IMR-90 (cell line): ENCODE measurements around the gene RNF223. TPM values are rescaled to one million over a fixed set of nuclear protein-coding genes. Genes with fewer than 3 reads are reported as not detected.

Experiments
- ATAC-seq: fragments of 200-7000 bp; cut with Tn5 transposase; 2 replicates; pipeline ENCODE4 v1.9.1; 2020; ENCODE audit warnings: low read depth, mild to moderate bottlenecking, moderate library complexity
- BruUV-seq: library from RNA; stranded (reverse); fragments of 400-500 nt; replicated peaks from 2 replicates; lab custom pipeline; 2021; lab: Mats Ljungman, UMichigan
- CTCF ChIA-PET: fragments of 300-600 bp; formaldehyde crosslinking; extraction: SDS; loops from one replicate; lab custom pipeline; 2021; ENCODE audit warnings: antibody characterized with exemption; lab: Yijun Ruan, JAX
- POLR2A ChIA-PET: fragments of 300-600 bp; sonication (Branson Sonifier 250); formaldehyde crosslinking; loops from one replicate; lab custom pipeline; 2022; ENCODE audit warnings: antibody characterized with exemption; ENCODE audit not compliant: unreplicated experiment; lab: Charles Lee
- DNase-seq: peaks from one replicate; pipeline ENCODE4 v3.0.0; 2013
- H2AFZ ChIP-seq: replicated peaks from 2 replicates; pipeline ENCODE3; 2013; ENCODE audit warnings: low read length, mild to moderate bottlenecking; ENCODE audit not compliant: poor library complexity
- H2AK5ac ChIP-seq: 2 replicates; pipeline ENCODE4 v1.6.1; 2013; ENCODE audit warnings: low read depth, low read length, inconsistent platforms
- H2AK9ac ChIP-seq: replicated peaks from 2 replicates; pipeline ENCODE3; 2013; ENCODE audit warnings: mild to moderate bottlenecking, low read depth, low read length, moderate library complexity; ENCODE audit not compliant: poor library complexity
- H2BK120ac ChIP-seq: 2 replicates; pipeline ENCODE4 v1.6.1; 2013; ENCODE audit warnings: low read depth, low read length, inconsistent platforms
- H2BK15ac ChIP-seq: 3 replicates; pipeline ENCODE4 v1.6.1; 2013; ENCODE audit warnings: low read depth, low read length, inconsistent platforms
- H2BK20ac ChIP-seq: 2 replicates; pipeline ENCODE4 v1.6.1; 2013; ENCODE audit warnings: low read depth, mild to moderate bottlenecking, inconsistent platforms, low read length, moderate library complexity
- H2BK5ac ChIP-seq: 2 replicates; pipeline ENCODE4 v1.6.1; 2013; ENCODE audit warnings: mild to moderate bottlenecking, low read depth, low read length, inconsistent platforms; ENCODE audit not compliant: poor library complexity, severe bottlenecking
- H3K14ac ChIP-seq: replicated peaks from 2 replicates; pipeline ENCODE4 v1.6.1; 2013; ENCODE audit warnings: low read depth, low read length, inconsistent platforms
- H3K18ac ChIP-seq: 2 replicates; pipeline ENCODE4 v1.6.1; 2013; ENCODE audit warnings: low read depth, low read length, control low read depth
- H3K23ac ChIP-seq: 2 replicates; pipeline ENCODE4 v1.6.1; 2013; ENCODE audit warnings: low read depth, low read length, inconsistent platforms
- H3K27ac ChIP-seq: 2 replicates; pipeline ENCODE4 v1.5.1; 2013; ENCODE audit warnings: mild to moderate bottlenecking, control low read depth, low read length; ENCODE audit not compliant: insufficient read depth
- H3K27me3 ChIP-seq: 2 replicates; pipeline ENCODE4 v1.6.1; 2013; ENCODE audit warnings: low read length; ENCODE audit not compliant: control insufficient read depth, insufficient read depth
- H3K36me3 ChIP-seq: 2 replicates; pipeline ENCODE4 v1.6.1; 2013; ENCODE audit warnings: low read length, mixed read lengths; ENCODE audit not compliant: control insufficient read depth, insufficient read depth
- H3K4ac ChIP-seq: 2 replicates; pipeline ENCODE4 v1.6.1; 2013; ENCODE audit warnings: low read depth, low read length, inconsistent platforms
- H3K4me1 ChIP-seq: 2 replicates; pipeline ENCODE4 v1.6.1; 2013; ENCODE audit warnings: low read length, mixed read lengths; ENCODE audit not compliant: control insufficient read depth, insufficient read depth
- H3K4me2 ChIP-seq: 2 replicates; pipeline ENCODE4 v1.6.1; 2013; ENCODE audit warnings: low read depth, mild to moderate bottlenecking, control low read depth, low read length, moderate library complexity
- H3K4me3 ChIP-seq: 2 replicates; pipeline ENCODE4 v1.5.1; 2013; ENCODE audit warnings: low read depth, mild to moderate bottlenecking, control low read depth, low read length, moderate library complexity; ENCODE audit not compliant: insufficient read depth
- H3K56ac ChIP-seq: 2 replicates; pipeline ENCODE4 v1.6.1; 2013; ENCODE audit warnings: low read length, inconsistent platforms; ENCODE audit not compliant: insufficient read depth; ENCODE audit errors: extremely low read depth
- H3K79me1 ChIP-seq, 2 experiments: 2 replicates each; pipeline ENCODE4 v1.6.1; 2013; ENCODE audit warnings: low read length in 2 of 2, inconsistent platforms in 1 of 2, low read depth in 1 of 2
- H3K9ac ChIP-seq: 2 replicates; pipeline ENCODE4 v1.6.1; 2013; ENCODE audit warnings: low read depth, low read length, control low read depth
- H3K9me1 ChIP-seq: 2 replicates; pipeline ENCODE4 v1.6.1; 2013; ENCODE audit warnings: low read length, inconsistent platforms; ENCODE audit not compliant: insufficient read depth
- H3K9me3 ChIP-seq: 2 replicates; pipeline ENCODE4 v1.6.1; 2013; ENCODE audit warnings: low read length; ENCODE audit not compliant: control insufficient read depth, insufficient read depth
- H4K20me1 ChIP-seq: 2 replicates; pipeline ENCODE4 v1.6.1; 2013; ENCODE audit warnings: low read length, inconsistent platforms; ENCODE audit not compliant: insufficient read depth
- H4K5ac ChIP-seq: 2 replicates; pipeline ENCODE4 v1.6.1; 2013; ENCODE audit warnings: mild to moderate bottlenecking, low read depth, low read length, control low read depth
- H4K8ac ChIP-seq, 2 experiments: 2 replicates each; pipeline ENCODE4 v1.6.1; 2013; ENCODE audit warnings: low read depth in 2 of 2, low read length in 2 of 2, control low read depth in 1 of 2, inconsistent platforms in 1 of 2
- H4K91ac ChIP-seq: 2 replicates; pipeline ENCODE4 v1.6.1; 2013; ENCODE audit warnings: low read depth, low read length, inconsistent platforms; ENCODE audit not compliant: insufficient read depth
- ELK1 ChIP-seq: fragments of 150-350 bp; IDR thresholded peaks from 2 replicates; pipeline ENCODE4 v1.6.1; 2016; ENCODE audit warnings: low read depth, mild to moderate bottlenecking, low read length, moderate library complexity, borderline replicate concordance
- FOS ChIP-seq: fragments of 150-350 bp; IDR thresholded peaks from 2 replicates; pipeline ENCODE4 v1.6.1; 2016; ENCODE audit warnings: low read depth, low read length
- MAFK ChIP-seq: IDR thresholded peaks from 2 replicates; pipeline ENCODE4 v1.6.1; 2012; ENCODE audit warnings: low read depth, low read length, improper control_type of control experiment
- WGBS, 2 experiments: methylation state at CpG; one replicate each; pipeline versions ENCODE4 v1.1.5 to v1.1.7; 2013; ENCODE audit warnings: missing lambda C conversion rate in 2 of 2; ENCODE audit not compliant: insufficient read length in 1 of 2; ENCODE audit errors: extremely low coverage in 2 of 2; 5-methylcytosine and 5-hydroxymethylcytosine counted together
- dilution Hi-C: fragments of 300-500 bp; cut with HindIII; formaldehyde crosslinking; loops from one replicate; pipeline ENCODE4 v1.14.3; 2018; ENCODE audit warnings: low sequenced_read_pairs; ENCODE audit not compliant: unreplicated experiment
- in situ Hi-C: fragments of 300-500 bp; cut with MboI; formaldehyde crosslinking; loops from 3 replicates; pipeline ENCODE4 v1.14.3; 2019; ENCODE audit warnings: low sequenced_read_pairs, inconsistent platforms, mixed read lengths
- intact Hi-C: fragments of 100-400 bp; cut with micrococcal nuclease; formaldehyde crosslinking; loops from 2 replicates; pipeline ENCODE4 v1.10.0; 2022
- polyA plus RNA-seq, 3 experiments: library from polyadenylated mRNA; depleted of rRNA; stranded (reverse); fragments of >200 nt; gene quantifications; 2 replicates each; pipeline ENCODE4 v1.2.3, GENCODE V29; 2012; ENCODE audit warnings: low replicate concordance in 1 of 3
- total RNA-seq: library from RNA; depleted of rRNA; stranded (reverse); fragments of >200 nt; gene quantifications from 2 replicates; pipeline ENCODE4 v1.2.3, GENCODE V29; 2012

Gene RNF223
- total and polyA plus RNA-seq, 2 of the 4 experiments (the other 2 are of a cell fraction): not detected

DNA sequence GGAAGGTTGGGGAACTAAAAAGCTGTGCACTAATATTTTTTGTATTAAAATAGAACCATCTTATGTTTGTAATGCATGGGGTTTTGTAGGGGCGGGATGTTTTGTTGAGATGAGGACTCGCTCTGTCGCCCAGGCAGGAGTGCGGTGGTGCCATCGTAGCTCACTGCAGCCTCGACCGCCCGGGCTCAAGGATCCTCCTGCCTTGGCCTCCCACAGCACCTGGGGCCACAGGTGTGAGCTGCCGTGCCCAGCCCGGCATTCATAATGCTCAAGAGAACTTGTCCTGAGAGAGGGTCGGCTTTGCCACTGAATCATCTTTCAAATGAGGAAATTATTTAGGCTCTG is 44.7 kb upstream of the RNF223 start:
- Histone ChIP-seq H2BK120ac (no peak overlapping the region), H2AFZ (no peak overlapping the region), H3K9ac (no peak overlapping the region), H3K27ac (no peak overlapping the region), H3K56ac (no peak overlapping the region), H2BK15ac (no peak overlapping the region), H4K8ac (no peak overlapping the region), H4K91ac (no peak overlapping the region), H3K4me2 (no peak overlapping the region), H3K18ac (no peak overlapping the region), H3K4me1 (0 out of 2 replicates have a peak, but pooled peaks cover 1% of the 10 kb centered on the region), H3K9me3 (no peaks in the 10 kb centered on the region), H3K27me3 (no peaks in the 10 kb centered on the region; the same call in 1 of the 2 replicates), H3K4me3 (no peak overlapping the region), H3K4ac (no peak overlapping the region), H2BK5ac (no peak overlapping the region), H3K23ac (no peak overlapping the region), H3K79me1 (peaks cover 6 to 11% of the 10 kb centered on the region in 2 experiments), H3K36me3 (no peaks in the 10 kb centered on the region), H2BK20ac (no peak overlapping the region), H4K5ac (no peak overlapping the region), H2AK5ac (no peak overlapping the region), H3K9me1 (peaks cover 7% of the 10 kb centered on the region), H4K20me1 (no peaks in the 10 kb centered on the region), H2AK9ac (no peak overlapping the region), H3K14ac (no peak overlapping the region)
- in situ Hi-C loops: no loop called here
- ChIA-PET POLR2A (no interaction called here), CTCF (no interaction called here)
- 70% methylated on average over 2 of the region's 11 CpGs; no CpG with 5 or more reads in 1 of the 2 experiments for WGBS, 2 experiments
- dilution Hi-C loops: no loop called here
- TF ChIP-seq ELK1 (no peak), FOS (no peak), MAFK (no peak)
- intact Hi-C loops: loop anchor here (5.0 kb wide), 1 partner anchor 87 kb away; no protein-coding TSS in a partner anchor
- DNase-seq: no peak
- no peak for ATAC-seq
- no TSS peak for BruUV-seq
